Omental fat pad (tissue), 4 donors: ENCODE results near the gene CFHR3. TPM values are rescaled to one million over a fixed set of nuclear protein-coding genes. Genes with fewer than 3 reads are reported as not detected.

Experiments used
- total RNA-seq, 4 donors: library from RNA; depleted of rRNA; stranded (reverse); fragments of >200 nt; gene quantifications; one replicate each; pipeline ENCODE4 v1.1.0, GENCODE V29; 2016

CFHR3 gene
- total RNA-seq, 4 donors from 2014 or later: 0.28 to 0.72 TPM; not detected in 2

Other genes starting within 250 kb of the CFHR3 start
- gene KCNT2, start 166.4 kb upstream of the CFHR3 start, total RNA-seq: 10 to 100 TPM in 2 of 4 donors, 1 to 10 TPM in 2; 1.6 to 20.9 (median 8.9) TPM
- 100 to 1,000 TPM in 3 of 4 donors, 10 to 100 TPM in 1; 65.1 to 285 (median 127) TPM for gene CFH, start 122.8 kb upstream of the CFHR3 start, total RNA-seq
- gene CFHR1, start 44.9 kb downstream of the CFHR3 start, total RNA-seq: under 1 TPM in 1 of 4 donors, not detected in 3; 0.84 TPM
- gene CFHR4, start 113.2 kb downstream of the CFHR3 start, total RNA-seq: not detected
- gene CFHR2, start 168.9 kb downstream of the CFHR3 start, total RNA-seq: not detected
- not detected for gene CFHR5, start 202.7 kb downstream of the CFHR3 start, total RNA-seq